ENCODE results near the gene NKIRAS1. TPM values are rescaled to one million over a fixed set of nuclear protein-coding genes. Genes with fewer than 3 reads are reported as not detected.
"Not testable (repeated sequence)": the region's sequence is repeated elsewhere in the genome, so short reads cannot be mapped to it uniquely, and the experiment has no call there.

The NKIRAS1 gene
- polyA plus RNA-seq, 4 donors, result 14.6 to 18.2 (median 17.4) TPM

GRCh38 chr3:23941440-23941839 lies 24.6 kb upstream of the NKIRAS1 start:
- no peak for DNase-seq (ENCODE audit: low read depth in 4 of 4, low spot score in 2 of 4)

GRCh38 chr3:23940775-23941174 lies 24.0 kb upstream of the NKIRAS1 start:
- no peak for DNase-seq (ENCODE audit: low read depth in 4 of 4, low spot score in 2 of 4)

GRCh38 chr3:23938688-23939087 lies 21.9 kb upstream of the NKIRAS1 start:
- no peak for DNase-seq (ENCODE audit: low read depth in 4 of 4, low spot score in 2 of 4)

GRCh38 chr3:23937296-23937695 lies 20.5 kb upstream of the NKIRAS1 start:
- no peak for DNase-seq (ENCODE audit: low read depth in 4 of 4, low spot score in 2 of 4)

GRCh38 chr3:23934253-23934652 lies 17.5 kb upstream of the NKIRAS1 start:
- no peak for DNase-seq (ENCODE audit: low read depth in 4 of 4, low spot score in 2 of 4)

GRCh38 chr3:23932571-23932970 lies 15.8 kb upstream of the NKIRAS1 start:
- no peak for DNase-seq (ENCODE audit: low read depth in 4 of 4, low spot score in 2 of 4)

GRCh38 chr3:23931597-23931996 lies 14.8 kb upstream of the NKIRAS1 start:
- no peak for DNase-seq (ENCODE audit: low read depth in 4 of 4, low spot score in 2 of 4)

GRCh38 chr3:23928524-23928923 lies 11.7 kb upstream of the NKIRAS1 start:
- no peak for DNase-seq (ENCODE audit: low read depth in 4 of 4, low spot score in 2 of 4)

GRCh38 chr3:23926736-23927135 lies 9.9 kb upstream of the NKIRAS1 start:
- no peak for DNase-seq (ENCODE audit: low read depth in 4 of 4, low spot score in 2 of 4)

- no peak for DNase-seq (ENCODE audit: low read depth in 4 of 4, low spot score in 2 of 4)
Observed at GRCh38 chr3:23926246-23926645, 9.5 kb upstream of the NKIRAS1 start.

GRCh38 chr3:23923786-23924185 lies 7.0 kb upstream of the NKIRAS1 start:
- DNase-seq (ENCODE audit: low read depth in 4 of 4, low spot score in 2 of 4), result peak in 1 of 4 donors; percentile 57

GRCh38 chr3:23921052-23921511 lies 4.3 kb upstream of the NKIRAS1 start:
- DNase-seq (ENCODE audit: low read depth in 4 of 4, low spot score in 2 of 4), result no peak

GRCh38 chr3:23920151-23920655 lies 3.4 kb upstream of the NKIRAS1 start:
- DNase-seq (ENCODE audit: low read depth in 4 of 4, low spot score in 2 of 4), result no peak

- no peak for DNase-seq (ENCODE audit: low read depth in 4 of 4, low spot score in 2 of 4)
Observed at GRCh38 chr3:23919628-23920027, 2.8 kb upstream of the NKIRAS1 start.

- DNase-seq (ENCODE audit: low read depth in 4 of 4, low spot score in 2 of 4), result not testable (repeated sequence)
Observed at GRCh38 chr3:23918331-23918730, 1.5 kb upstream of the NKIRAS1 start.

GRCh38 chr3:23917679-23918303 lies 1.0 kb upstream of the NKIRAS1 start:
- DNase-seq (ENCODE audit: low read depth in 4 of 4, low spot score in 2 of 4), result peak in 1 of 4 donors; percentile 34

- DNase-seq (ENCODE audit: low read depth in 4 of 4, low spot score in 2 of 4), result no peak
Observed at GRCh38 chr3:23916152-23916885, 471 bp downstream of the NKIRAS1 start.

- DNase-seq (ENCODE audit: low read depth in 4 of 4, low spot score in 2 of 4), result no peak
Observed at GRCh38 chr3:23915537-23916108, 1.2 kb downstream of the NKIRAS1 start.

- DNase-seq (ENCODE audit: low read depth in 4 of 4, low spot score in 2 of 4), result no peak
Observed at GRCh38 chr3:23913873-23914743, 2.7 kb downstream of the NKIRAS1 start.

- no peak for DNase-seq (ENCODE audit: low read depth in 4 of 4, low spot score in 2 of 4)
Observed at GRCh38 chr3:23913182-23913581, 3.6 kb downstream of the NKIRAS1 start.

- DNase-seq (ENCODE audit: low read depth in 4 of 4, low spot score in 2 of 4), result not testable (repeated sequence)
Observed at GRCh38 chr3:23912335-23912734, 4.5 kb downstream of the NKIRAS1 start.

All from left renal cortex interstitium (tissue), 4 donors.